K562 (cell line): ENCODE measurements around the gene MYMX. TPM values are rescaled to one million over a fixed set of nuclear protein-coding genes. Genes with fewer than 3 reads are reported as not detected.

Source experiments
- DNMT1 ChIP-seq: fragments of 450-650 bp; IDR thresholded peaks from 2 replicates; pipeline ENCODE4 v1.6.1; 2016; ENCODE audit warnings: antibody characterized with exemption, mild to moderate bottlenecking
- ELF1 ChIP-seq: fragments of 200-800 bp; sonication (Bioruptor generic); IDR thresholded peaks from 2 replicates; pipeline ENCODE4 v1.6.1; 2016; ENCODE audit warnings: missing genetic modification characterization, missing compliant biosample characterization
- MEIS2 ChIP-seq: fragments of 450-650 bp; IDR thresholded peaks from 2 replicates; pipeline ENCODE4 v1.6.1; 2014; ENCODE audit warnings: mild to moderate bottlenecking; ENCODE audit not compliant: partially characterized antibody
- SREBF1 ChIP-seq: fragments of 150-350 bp; IDR thresholded peaks from 2 replicates; pipeline ENCODE4 v1.6.1; 2014; ENCODE audit warnings: antibody characterized with exemption, low read depth, low read length, borderline replicate concordance
- SRSF7 ChIP-seq: fragments of 200-400 bp; formaldehyde crosslinking; optimal IDR thresholded peaks from 2 replicates; pipeline ENCODE3; 2017; ENCODE audit warnings: mild to moderate bottlenecking, low read depth, low read length
- TEAD2 ChIP-seq: fragments of 450-650 bp; IDR thresholded peaks from 2 replicates; pipeline ENCODE4 v1.6.1; 2016; ENCODE audit warnings: missing genetic modification characterization, control low read depth, missing compliant biosample characterization
- ZC3H4 ChIP-seq: sonication (generic); formaldehyde crosslinking; IDR thresholded peaks from 2 replicates; pipeline ENCODE4 v1.9.0; 2021; ENCODE audit warnings: missing genetic modification reagents, borderline replicate concordance
- polyA plus RNA-seq, 8 experiments: library from polyadenylated mRNA; depleted of rRNA in 4 of 8; stranded (reverse) in 5 of 8; unstranded in 3 of 8; fragments of >200 nt; fragmentation: Nextera tagmentation in 2 of 8; fragmentation: Illumina TruSeq in 1 of 8; extraction: Ambion mirVana in 2 of 8; extraction: Trizol in 1 of 8; gene quantifications; 2 replicates each; pipeline versions ENCODE4 v1.2.1 to v1.2.3, GENCODE V29; 2011 to 2014; ENCODE audit warnings: inconsistent platforms in 1 of 8, missing spikeins in 1 of 8
- total RNA-seq, 7 experiments: library from RNA; depleted of rRNA in 6 of 7; stranded (reverse); fragments of >200 nt in 6 of 7; fragmentation: Illumina TruSeq in 2 of 7; extraction: Trizol in 2 of 7; gene quantifications; 2 replicates each; pipeline versions ENCODE4 v1.2.1 to v1.2.3, GENCODE V29; 2011 to 2021; ENCODE audit warnings: low replicate concordance in 1 of 7
- TF ChIP-seq, protein P1 (sequence below), 2 experiments: fragments of 450-650 bp; formaldehyde crosslinking in 1 of 2; IDR thresholded peaks; 2 replicates each; pipeline versions ENCODE4 v1.4.0 to v1.6.1; 2014 to 2020; ENCODE audit warnings: mild to moderate bottlenecking in 2 of 2, borderline replicate concordance in 1 of 2, low read depth in 1 of 2

Gene MYMX
- total and polyA plus RNA-seq, 9 of the 15 experiments (the other 6 are each of a cell fraction or from before 2014, with no cell fraction given), result 0.12 TPM; not detected in 8

DNA sequence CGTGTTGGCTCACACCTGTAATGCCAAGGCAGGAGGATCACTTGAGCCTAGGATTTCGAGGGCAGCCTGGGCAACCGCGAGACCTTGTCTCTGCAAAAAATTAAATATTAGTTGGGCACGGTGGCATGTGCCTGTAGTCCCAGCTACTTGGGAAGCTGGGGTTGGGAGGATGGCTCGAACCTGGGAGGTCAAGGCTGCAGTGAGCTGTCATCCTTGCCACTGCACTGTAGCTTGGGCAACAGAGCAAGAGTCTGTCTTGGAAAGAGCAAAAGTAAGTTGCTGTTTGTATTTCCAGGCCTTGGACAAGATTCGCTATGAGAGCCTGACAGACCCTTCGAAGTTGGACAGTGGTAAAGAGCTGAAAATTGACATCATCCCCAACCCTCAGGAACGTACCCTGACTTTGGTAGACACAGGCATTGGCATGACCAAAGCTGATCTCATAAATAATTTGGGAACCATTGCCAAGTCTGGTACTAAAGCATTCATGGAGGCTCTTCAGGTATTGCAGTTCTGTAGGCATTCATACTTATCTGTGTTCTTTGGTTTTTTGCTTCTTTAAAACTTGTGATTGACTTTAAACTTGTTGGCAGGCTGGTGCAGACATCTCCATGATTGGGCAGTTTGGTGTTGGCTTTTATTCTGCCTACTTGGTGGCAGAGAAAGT is 32.5 kb downstream of the MYMX start (continued):
- TF ChIP-seq ELF1 (tag) (no peak), SRSF7 (no peak), DNMT1 (no peak), TEAD2 (tag) (no peak), MEIS2 (no peak), SREBF1 (no peak), ZC3H4 (CRISPR knock-in tag) (0 out of 2 replicates have a peak, but pooled peaks have one; percentile 1)
- TF ChIP-seq, protein P1, sequence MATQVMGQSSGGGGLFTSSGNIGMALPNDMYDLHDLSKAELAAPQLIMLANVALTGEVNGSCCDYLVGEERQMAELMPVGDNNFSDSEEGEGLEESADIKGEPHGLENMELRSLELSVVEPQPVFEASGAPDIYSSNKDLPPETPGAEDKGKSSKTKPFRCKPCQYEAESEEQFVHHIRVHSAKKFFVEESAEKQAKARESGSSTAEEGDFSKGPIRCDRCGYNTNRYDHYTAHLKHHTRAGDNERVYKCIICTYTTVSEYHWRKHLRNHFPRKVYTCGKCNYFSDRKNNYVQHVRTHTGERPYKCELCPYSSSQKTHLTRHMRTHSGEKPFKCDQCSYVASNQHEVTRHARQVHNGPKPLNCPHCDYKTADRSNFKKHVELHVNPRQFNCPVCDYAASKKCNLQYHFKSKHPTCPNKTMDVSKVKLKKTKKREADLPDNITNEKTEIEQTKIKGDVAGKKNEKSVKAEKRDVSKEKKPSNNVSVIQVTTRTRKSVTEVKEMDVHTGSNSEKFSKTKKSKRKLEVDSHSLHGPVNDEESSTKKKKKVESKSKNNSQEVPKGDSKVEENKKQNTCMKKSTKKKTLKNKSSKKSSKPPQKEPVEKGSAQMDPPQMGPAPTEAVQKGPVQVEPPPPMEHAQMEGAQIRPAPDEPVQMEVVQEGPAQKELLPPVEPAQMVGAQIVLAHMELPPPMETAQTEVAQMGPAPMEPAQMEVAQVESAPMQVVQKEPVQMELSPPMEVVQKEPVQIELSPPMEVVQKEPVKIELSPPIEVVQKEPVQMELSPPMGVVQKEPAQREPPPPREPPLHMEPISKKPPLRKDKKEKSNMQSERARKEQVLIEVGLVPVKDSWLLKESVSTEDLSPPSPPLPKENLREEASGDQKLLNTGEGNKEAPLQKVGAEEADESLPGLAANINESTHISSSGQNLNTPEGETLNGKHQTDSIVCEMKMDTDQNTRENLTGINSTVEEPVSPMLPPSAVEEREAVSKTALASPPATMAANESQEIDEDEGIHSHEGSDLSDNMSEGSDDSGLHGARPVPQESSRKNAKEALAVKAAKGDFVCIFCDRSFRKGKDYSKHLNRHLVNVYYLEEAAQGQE (IDR thresholded peaks at IDR 0.05; ENCODE audit: borderline replicate concordance), result no peak
- TF ChIP-seq, protein P1 (CRISPR knock-in tag; IDR thresholded peaks at IDR 0.05; ENCODE audit: low read depth), result no peak
